GM12875 (cell line): ENCODE measurements around the gene DARS1.

Source experiments
- H3K4me3 ChIP-seq: one replicate; pipeline ENCODE4 v1.5.1; 2011; ENCODE audit warnings: low read depth, low read length, control low read depth
- CTCF ChIP-seq: IDR thresholded peaks from 2 replicates; pipeline ENCODE4 v1.5.1; 2011; ENCODE audit warnings: low read depth, mild to moderate bottlenecking, control low read depth, inconsistent platforms, low read length, moderate library complexity, borderline replicate concordance; ENCODE audit not compliant: insufficient read depth

DARS1 gene

GRCh38 chr2:135999899-136000298 is 14.5 kb upstream of the DARS1 start:
- no peak overlapping the region for H3K4me3 ChIP-seq
- TF ChIP-seq CTCF, result no peak

GRCh38 chr2:135998879-135999278 is 13.5 kb upstream of the DARS1 start:
- TF ChIP-seq CTCF, result no peak
- no peak overlapping the region for H3K4me3 ChIP-seq

- no peak overlapping the region for H3K4me3 ChIP-seq
- no peak for TF ChIP-seq CTCF
Measured at GRCh38 chr2:135997380-135997779, 12.0 kb upstream of the DARS1 start.

- H3K4me3 ChIP-seq, result no peak overlapping the region
- no peak for TF ChIP-seq CTCF
Measured at GRCh38 chr2:135996304-135996703, 10.9 kb upstream of the DARS1 start.

- H3K4me3 ChIP-seq, result no peak overlapping the region
- no peak for TF ChIP-seq CTCF
Measured at GRCh38 chr2:135994281-135994680, 8.9 kb upstream of the DARS1 start.

- TF ChIP-seq CTCF, result no peak
- no peak overlapping the region for H3K4me3 ChIP-seq
Measured at GRCh38 chr2:135993421-135993820, 8.0 kb upstream of the DARS1 start.

- no peak overlapping the region for H3K4me3 ChIP-seq
- TF ChIP-seq CTCF, result no peak
Measured at GRCh38 chr2:135991861-135992260, 6.4 kb upstream of the DARS1 start.
